DMS153 treated with DMSO at 0.1 percent for 48 hours (cell line): ENCODE data around the gene DNHD1.

Experiments
- DNase-seq: peaks from one replicate; lab custom pipeline; 2025; ENCODE audit not compliant: unreplicated experiment; lab: John Stamatoyannopoulos, UW

DNHD1 gene

GRCh38 chr11:6587360-6587953 lies 90.4 kb downstream of the DNHD1 start:
- DNase-seq, result no peak

- no peak for DNase-seq
Observed at GRCh38 chr11:6588018-6588417, 90.9 kb downstream of the DNHD1 start.

- no peak for DNase-seq
Observed at GRCh38 chr11:6594142-6594768, 97.2 kb downstream of the DNHD1 start.

- no peak for DNase-seq
Observed at GRCh38 chr11:6596239-6596877, 99.3 kb downstream of the DNHD1 start.

GRCh38 chr11:6598555-6598954 lies 101.5 kb downstream of the DNHD1 start:
- DNase-seq, result no peak

GRCh38 chr11:6599449-6599848 lies 102.4 kb downstream of the DNHD1 start:
- no peak for DNase-seq

GRCh38 chr11:6599881-6600390 lies 102.9 kb downstream of the DNHD1 start:
- DNase-seq, result no peak

- no peak for DNase-seq
Observed at GRCh38 chr11:6601041-6601461, 104.0 kb downstream of the DNHD1 start.

- DNase-seq, result no peak
Observed at GRCh38 chr11:6602096-6602940, 105.2 kb downstream of the DNHD1 start.

GRCh38 chr11:6603287-6604080 lies 106.4 kb downstream of the DNHD1 start, which contains the start of the genes ILK and RRP8:
Gene ILK (plus strand): TSS chr11:6603774. CDS start chr11:6604272, 498 bp downstream.
Gene RRP8 (minus strand): TSS chr11:6603616. CDS start chr11:6603502, 114 bp downstream.
- DNase-seq, result peak; percentile 61

- peak; percentile 12 for DNase-seq
Observed at GRCh38 chr11:6604081-6604626, 107.1 kb downstream of the DNHD1 start.

GRCh38 chr11:6604790-6605189 lies 107.7 kb downstream of the DNHD1 start:
- no peak for DNase-seq

GRCh38 chr11:6606471-6607189 lies 109.5 kb downstream of the DNHD1 start:
- DNase-seq, result peak; percentile 16

- no peak for DNase-seq
Observed at GRCh38 chr11:6607190-6607795, 110.2 kb downstream of the DNHD1 start.

- DNase-seq, result no peak
Observed at GRCh38 chr11:6608011-6608410, 110.9 kb downstream of the DNHD1 start.

GRCh38 chr11:6608726-6609501 lies 111.8 kb downstream of the DNHD1 start:
- DNase-seq, result no peak

GRCh38 chr11:6609502-6610015 lies 112.5 kb downstream of the DNHD1 start:
- DNase-seq, result no peak

- DNase-seq, result no peak
Observed at GRCh38 chr11:6610591-6610990, 113.5 kb downstream of the DNHD1 start.
